OCI-LY3 (cell line): Measurements from ENCODE around the gene ASB1.

Experiments
- CTCF ChIP-seq: fragments of 200-600, 300-600 bp; sonication (generic); IDR thresholded peaks from 2 replicates; pipeline ENCODE4 v1.5.1; 2014; ENCODE audit warnings: antibody characterized with exemption, low read length, low read depth
- EZH2phosphoT487 ChIP-seq: fragments of 200-600 bp; shearing (Covaris generic); IDR thresholded peaks from 2 replicates; pipeline ENCODE4 v1.6.1; 2018; ENCODE audit warnings: antibody characterized with exemption, mixed run types, low read depth

GRCh38 chr2:238501311-238501710 is 74.6 kb downstream of the ASB1 start:
- TF ChIP-seq CTCF (no peak), EZH2phosphoT487 (no peak)
